Measurements from ENCODE around the gene POC1B.

Gene POC1B

DNA sequence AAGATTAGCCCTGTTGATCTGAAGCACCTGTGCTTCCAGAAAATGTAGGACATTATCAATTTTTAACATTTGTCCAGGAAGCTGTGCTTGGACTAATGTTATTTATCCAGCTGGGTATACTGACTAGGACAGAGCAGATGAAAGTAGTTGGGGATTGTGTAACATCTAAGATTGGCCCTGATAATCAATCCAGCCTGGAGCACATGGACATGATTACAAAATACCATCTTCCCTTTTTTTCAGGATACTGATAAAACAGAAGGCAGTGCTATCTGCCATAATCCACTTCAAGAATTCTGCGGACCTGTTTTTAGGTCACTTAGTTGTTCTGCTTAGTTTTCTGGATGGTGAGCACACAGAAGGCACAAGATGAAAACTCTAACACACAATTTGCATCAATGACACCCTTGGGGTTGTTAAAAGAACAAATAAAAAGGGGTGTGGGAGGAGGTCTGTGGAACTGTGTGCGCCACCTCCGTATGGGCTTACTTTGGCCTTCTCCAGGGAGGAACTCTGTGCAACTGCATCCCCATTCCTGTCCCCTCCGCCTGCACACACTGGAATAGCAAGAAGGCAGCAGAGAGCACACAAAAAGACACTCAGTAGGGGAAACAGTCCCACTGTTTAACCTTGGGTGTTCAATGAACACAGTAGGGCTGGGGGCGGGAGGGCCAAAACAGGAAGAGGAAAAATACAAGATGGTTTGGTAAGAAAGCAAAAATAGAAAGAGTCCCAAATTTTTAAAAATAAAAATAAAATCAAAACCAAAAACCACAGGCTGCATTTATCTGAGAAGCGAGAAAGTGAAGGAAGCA, 142.4 kb downstream of the POC1B start:
- DNase-seq: no peak

DNA sequence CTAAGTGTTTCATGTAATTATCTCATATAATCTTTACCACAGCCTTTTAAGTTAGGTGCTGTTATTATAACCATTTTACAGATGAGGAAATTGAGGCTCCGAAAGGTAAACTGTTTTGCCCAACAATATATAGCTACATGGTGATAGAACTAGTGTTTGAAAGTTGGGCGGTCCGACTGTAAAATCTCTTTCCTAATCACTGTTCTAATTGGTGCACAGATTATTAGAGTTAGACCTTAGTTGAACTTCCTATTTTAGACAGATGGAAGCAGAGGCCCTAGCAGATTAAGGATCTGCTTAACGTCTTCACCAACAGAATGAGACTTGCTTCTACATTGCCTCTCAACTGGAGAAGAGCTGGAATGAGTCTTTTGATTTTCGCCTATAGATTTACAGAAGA, 143.5 kb downstream of the POC1B start:
- no peak for DNase-seq

DNA sequence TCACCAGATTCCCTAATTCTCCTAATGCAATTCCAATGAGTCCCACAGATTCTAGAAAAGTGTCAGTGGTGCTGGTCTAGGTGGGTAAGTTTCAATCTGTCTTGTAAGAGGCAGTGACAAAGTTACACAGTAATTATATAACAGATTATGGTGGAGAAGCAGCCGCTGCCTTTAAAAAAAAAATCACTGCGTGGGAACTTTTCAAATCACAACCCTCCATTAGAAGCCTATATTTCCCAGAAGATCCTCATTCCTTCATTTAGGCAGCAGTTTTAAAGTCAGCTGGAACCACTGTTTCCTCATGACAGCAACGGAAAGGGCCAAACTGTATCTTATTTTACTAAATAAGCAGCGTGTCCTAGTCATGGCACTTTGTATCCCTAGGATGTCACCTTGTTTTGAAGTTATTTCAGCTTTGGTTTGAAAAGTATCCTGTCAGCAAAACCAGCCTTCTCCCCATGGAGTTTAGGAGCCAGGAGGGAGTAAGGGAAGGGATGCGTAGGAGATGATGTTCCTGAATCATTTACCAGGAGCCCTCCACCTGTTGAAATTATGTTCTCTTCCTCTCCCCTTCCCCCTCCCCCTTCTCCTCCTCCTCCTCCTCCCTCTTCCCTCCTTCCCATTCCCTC, 145.9 kb downstream of the POC1B start:
- no peak for DNase-seq

DNA sequence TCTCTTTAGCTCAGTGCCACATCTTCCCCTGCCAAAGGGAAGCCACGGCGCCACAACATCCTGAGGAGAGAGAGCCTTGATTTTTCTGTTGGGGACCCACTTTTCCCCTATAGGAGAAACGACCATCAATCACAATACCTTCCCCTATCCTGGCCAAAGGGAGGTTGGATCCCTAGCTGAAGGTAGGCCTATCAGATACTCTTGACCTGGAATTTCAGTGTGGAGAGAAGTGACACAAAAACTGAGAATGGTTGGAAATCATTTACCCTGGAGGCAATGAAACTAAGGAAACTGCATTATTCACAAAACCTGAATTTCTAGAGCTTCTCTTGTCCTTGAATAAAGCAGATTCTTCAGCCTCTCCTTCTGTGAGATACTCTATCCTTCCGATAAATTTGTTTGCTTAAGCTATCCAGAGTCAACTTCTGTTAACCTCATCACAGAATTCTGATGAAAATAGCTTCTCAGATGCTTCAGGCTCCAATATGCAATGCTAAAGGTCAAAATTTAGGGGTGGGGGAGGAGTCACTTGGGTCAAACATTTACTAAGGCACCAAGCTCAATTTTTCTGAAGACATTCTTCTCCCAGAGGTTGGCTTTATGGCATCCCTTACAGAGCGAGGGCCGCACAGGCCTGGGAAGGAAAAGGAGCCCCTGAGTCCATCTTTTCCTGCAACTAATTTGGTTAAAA, 146.6 kb downstream of the POC1B start:
- DNase-seq: no peak

DNA sequence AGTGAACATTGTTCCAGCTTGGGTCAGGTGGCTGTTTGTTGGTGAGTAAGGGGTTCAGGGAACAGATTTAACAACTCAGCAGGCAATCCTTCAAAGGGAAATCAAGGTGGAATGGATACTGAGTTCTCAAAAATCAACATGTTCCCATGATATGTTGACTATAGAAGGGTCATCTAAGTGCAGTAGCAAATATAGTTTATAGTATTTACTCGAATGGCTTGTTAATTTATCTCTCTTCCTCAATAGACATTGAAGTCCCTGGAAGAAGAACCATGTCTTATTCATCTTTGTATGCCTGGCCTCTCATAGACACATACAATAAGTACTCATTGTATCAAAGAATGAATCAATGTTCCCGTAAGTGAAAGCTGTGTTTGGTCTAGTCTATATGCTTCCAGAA, 149.0 kb downstream of the POC1B start:
- DNase-seq: no peak

DNA sequence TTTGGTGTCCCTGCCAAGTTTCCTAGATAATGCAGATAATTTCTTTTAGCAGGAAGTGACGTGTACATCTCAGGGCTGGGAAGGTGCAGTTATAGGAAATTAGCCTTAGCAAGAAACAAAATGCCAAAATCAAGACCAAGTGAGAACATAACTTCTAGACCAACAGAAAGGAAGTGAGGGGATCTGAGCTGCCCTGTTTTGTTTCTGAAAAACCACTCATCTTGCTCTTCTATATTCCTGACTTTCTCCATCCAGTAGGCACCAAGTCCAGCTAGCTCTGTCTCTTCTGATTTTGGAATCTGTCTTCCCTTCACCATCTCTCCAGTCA, 149.7 kb downstream of the POC1B start:
- DNase-seq: no peak

DNA sequence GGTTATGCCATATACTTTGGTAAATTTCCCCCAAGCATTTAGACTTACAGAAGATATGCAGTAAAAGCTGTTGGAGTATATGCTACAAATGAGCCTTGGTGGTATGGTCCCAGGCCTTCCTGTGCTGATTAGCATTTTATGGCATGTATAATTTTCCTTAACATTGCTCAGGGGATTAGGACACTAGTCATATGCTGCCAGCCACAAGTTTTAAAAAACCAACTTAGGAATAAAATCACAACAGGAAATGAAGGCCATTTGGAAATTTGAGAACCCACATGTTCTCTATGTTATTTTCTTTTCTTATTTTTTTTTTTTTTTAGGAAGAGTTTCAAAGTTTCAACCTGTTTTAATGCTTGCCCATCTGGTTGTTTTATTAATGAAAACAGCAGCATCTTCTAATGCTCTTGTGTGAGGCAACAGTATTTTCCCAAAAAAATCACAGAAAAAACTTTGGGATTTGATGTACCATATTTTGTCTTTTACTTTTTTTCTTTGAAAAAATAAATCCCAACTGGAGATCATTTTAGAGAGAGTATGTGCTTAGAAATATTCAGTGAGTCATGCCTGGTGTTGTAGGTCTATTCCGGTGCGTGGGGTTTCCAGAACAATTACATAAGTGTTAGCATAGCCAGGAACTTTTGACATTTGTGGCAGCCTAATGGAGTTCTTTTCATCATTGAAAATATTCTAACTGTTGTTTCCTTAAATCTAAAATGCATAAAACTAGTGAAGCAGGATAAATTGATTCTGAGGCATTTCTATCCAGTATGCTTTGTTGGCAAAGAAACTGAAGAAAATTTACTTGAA, 151.9 kb downstream of the POC1B start:
- DNase-seq: no peak

DNA sequence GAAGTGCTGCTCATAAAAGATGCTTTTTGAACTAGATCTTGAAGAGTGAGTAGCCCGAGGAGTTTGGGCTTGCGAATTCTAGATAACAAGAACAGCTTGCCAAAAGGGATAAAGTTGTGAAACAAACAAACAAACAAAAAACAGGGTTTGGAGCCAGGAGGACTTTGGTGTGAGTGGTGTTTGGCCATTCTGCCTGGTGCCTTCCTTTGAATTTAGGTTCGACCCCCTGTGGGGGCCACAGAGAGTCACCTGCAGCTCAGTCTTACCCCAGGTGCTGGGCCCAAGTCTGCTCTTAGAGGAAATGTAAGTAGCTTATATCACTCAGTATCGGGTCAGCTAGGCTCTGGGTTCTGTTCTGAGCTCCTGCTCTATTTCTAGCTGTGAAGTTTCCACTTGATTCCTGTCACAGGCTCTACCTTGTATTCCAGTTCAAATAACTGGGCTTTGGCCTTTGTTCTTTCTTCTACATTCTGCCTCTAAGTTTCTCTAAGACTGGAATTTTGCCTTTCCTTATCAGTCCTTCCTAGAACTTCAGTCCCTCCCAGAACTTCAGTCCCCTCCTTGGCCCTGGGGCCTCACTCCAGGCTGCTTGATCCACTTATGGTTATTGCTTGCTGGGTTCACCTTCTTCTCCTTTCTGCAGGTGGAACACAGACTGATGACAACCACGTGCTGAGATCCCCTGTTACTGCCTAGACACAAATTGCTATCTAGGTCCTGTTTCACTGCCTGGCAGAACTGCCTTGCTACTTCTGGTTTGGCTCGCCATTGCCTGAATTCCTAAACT, 153.1 kb downstream of the POC1B start:
- no peak for DNase-seq

DNA sequence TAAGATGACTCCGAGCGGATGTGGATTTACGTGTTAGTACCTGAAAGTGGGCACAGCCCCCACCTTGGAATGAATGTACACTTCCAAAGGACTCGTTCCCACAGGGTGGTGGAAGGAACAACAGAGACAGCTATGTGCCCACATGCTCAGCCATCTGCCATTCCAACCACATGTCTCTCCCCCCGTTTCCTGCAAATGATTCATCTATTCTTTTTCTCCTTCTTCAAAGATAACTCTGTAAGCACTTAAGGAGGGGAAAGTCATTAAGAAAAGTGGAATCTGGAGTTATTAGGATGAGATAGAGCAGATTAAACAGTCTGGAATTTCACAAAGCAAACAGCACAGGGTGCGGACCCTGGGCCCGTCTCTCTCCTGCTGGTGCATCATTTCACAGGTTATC, 155.0 kb downstream of the POC1B start:
- no peak for DNase-seq

DNA sequence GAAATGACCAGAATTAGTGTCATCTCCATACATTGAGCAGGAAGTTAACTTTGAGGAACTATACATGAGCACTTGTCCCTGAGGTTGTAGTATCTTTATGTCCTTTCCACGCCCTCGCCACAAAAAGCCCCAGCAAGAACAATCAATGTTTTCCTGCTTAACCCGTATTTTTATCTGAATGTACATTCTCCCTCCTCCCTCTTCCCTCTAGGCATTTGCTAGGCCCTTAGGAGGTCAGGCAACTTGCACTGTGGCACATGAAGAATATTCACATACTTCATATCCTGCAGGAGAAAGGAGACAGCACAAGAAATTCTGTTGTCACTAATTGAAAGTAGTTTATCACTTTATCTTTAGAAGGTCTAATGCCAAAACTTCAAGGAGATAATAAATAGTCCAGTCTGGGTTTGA, 155.4 kb downstream of the POC1B start:
- no peak for DNase-seq
